H9 (cell line): ENCODE data around the gene AKR1B15. TPM values are rescaled to one million over a fixed set of nuclear protein-coding genes. Genes with fewer than 3 reads are reported as not detected.

ENCODE experiments used
- DNase-seq: peaks from one replicate; pipeline ENCODE4 v3.0.0-alpha.2; 2017
- H2AFZ ChIP-seq: one replicate; pipeline ENCODE4 v1.6.1; 2013; ENCODE audit warnings: mild to moderate bottlenecking, low read length, control low read depth, moderate library complexity
- H2AK5ac ChIP-seq: 2 replicates; pipeline ENCODE4 v1.6.1; 2013; ENCODE audit warnings: low read length, control low read depth, mixed read lengths; ENCODE audit not compliant: insufficient read length
- H2BK120ac ChIP-seq: one replicate; pipeline ENCODE4 v1.6.1; 2013; ENCODE audit warnings: low read depth, mild to moderate bottlenecking, low read length, control low read depth, inconsistent platforms; ENCODE audit not compliant: poor library complexity, severe bottlenecking
- H2BK12ac ChIP-seq: 2 replicates; pipeline ENCODE4 v1.6.1; 2013; ENCODE audit warnings: low read length, control low read depth, mixed read lengths, low read depth; ENCODE audit not compliant: insufficient read length
- H2BK15ac ChIP-seq: 2 replicates; pipeline ENCODE4 v1.6.1; 2013; ENCODE audit warnings: low read depth, low read length, control low read depth
- H2BK20ac ChIP-seq: one replicate; pipeline ENCODE4 v1.6.1; 2013; ENCODE audit warnings: low read depth, mild to moderate bottlenecking, low read length, control low read depth, inconsistent platforms; ENCODE audit not compliant: poor library complexity, severe bottlenecking
- H2BK5ac ChIP-seq: 2 replicates; pipeline ENCODE4 v1.6.1; 2013; ENCODE audit warnings: low read length, control low read depth, mixed read lengths; ENCODE audit not compliant: insufficient read length
- H3K14ac ChIP-seq: 2 replicates; pipeline ENCODE4 v1.6.1; 2013; ENCODE audit warnings: low read length, control low read depth; ENCODE audit not compliant: insufficient read depth
- H3K18ac ChIP-seq: 2 replicates; pipeline ENCODE4 v1.6.1; 2013; ENCODE audit warnings: low read depth, mild to moderate bottlenecking, mixed read lengths, low read length, control low read depth; ENCODE audit not compliant: insufficient read length
- H3K23ac ChIP-seq: 2 replicates; pipeline ENCODE4 v1.6.1; 2013; ENCODE audit warnings: low read length, control low read depth, mixed read lengths, low read depth; ENCODE audit not compliant: insufficient read length
- H3K23me2 ChIP-seq: 2 replicates; pipeline ENCODE4 v1.6.1; 2013; ENCODE audit warnings: low read depth, mild to moderate bottlenecking, mixed read lengths, low read length, control low read depth; ENCODE audit not compliant: insufficient read length, poor library complexity, severe bottlenecking
- H3K27ac ChIP-seq: 2 replicates; pipeline ENCODE4 v1.5.1; 2013; ENCODE audit warnings: low read length, control low read depth, mixed read lengths, low read depth; ENCODE audit not compliant: insufficient read length
- H3K27me3 ChIP-seq: 2 replicates; pipeline ENCODE4 v1.6.1; 2013; ENCODE audit warnings: low read length, control low read depth, inconsistent platforms; ENCODE audit not compliant: insufficient read depth
- H3K4ac ChIP-seq: 2 replicates; pipeline ENCODE4 v1.6.1; 2013; ENCODE audit warnings: low read depth, mild to moderate bottlenecking, control low read depth, inconsistent platforms, low read length, moderate library complexity
- H3K4me1 ChIP-seq: 2 replicates; pipeline ENCODE4 v1.6.1; 2013; ENCODE audit warnings: low read length, control low read depth, inconsistent platforms; ENCODE audit not compliant: insufficient read depth
- H3K4me2 ChIP-seq: 2 replicates; pipeline ENCODE4 v1.6.1; 2013; ENCODE audit warnings: low read length, control low read depth, mixed read lengths; ENCODE audit not compliant: insufficient read length, insufficient read depth
- H3K56ac ChIP-seq: 2 replicates; pipeline ENCODE4 v1.6.1; 2013; ENCODE audit warnings: low read depth, mild to moderate bottlenecking, mixed read lengths, low read length, control low read depth; ENCODE audit not compliant: insufficient read length
- H3K79me1 ChIP-seq: 2 replicates; pipeline ENCODE4 v1.6.1; 2013; ENCODE audit warnings: low read depth, mild to moderate bottlenecking, moderate library complexity, low read length, control low read depth, inconsistent platforms; ENCODE audit not compliant: insufficient read depth, poor library complexity, severe bottlenecking
- H3K79me2 ChIP-seq: 2 replicates; pipeline ENCODE4 v1.6.1; 2013; ENCODE audit warnings: low read length, control low read depth, inconsistent platforms; ENCODE audit not compliant: insufficient read depth
- H3K9ac ChIP-seq: 2 replicates; pipeline ENCODE4 v1.6.1; 2013; ENCODE audit warnings: low read length, control low read depth, mixed read lengths; ENCODE audit not compliant: insufficient read length; ENCODE audit errors: extremely low read depth
- H3K9me3 ChIP-seq: one replicate; pipeline ENCODE4 v1.6.1; 2013; ENCODE audit warnings: low read depth, low read length, inconsistent platforms; ENCODE audit not compliant: control insufficient read depth
- H3T11ph ChIP-seq: one replicate; pipeline ENCODE4 v1.6.1; 2013; ENCODE audit warnings: mild to moderate bottlenecking, low read length, control low read depth, inconsistent platforms
- H4K20me1 ChIP-seq: one replicate; pipeline ENCODE4 v1.6.1; 2013; ENCODE audit not compliant: control insufficient read depth, insufficient read length, insufficient read depth
- H4K5ac ChIP-seq: 2 replicates; pipeline ENCODE4 v1.6.1; 2013; ENCODE audit warnings: low read depth, mild to moderate bottlenecking, mixed read lengths, low read length, control low read depth; ENCODE audit not compliant: insufficient read length
- H4K8ac ChIP-seq: replicated peaks from 2 replicates; pipeline ENCODE4 v1.6.1; 2013; ENCODE audit warnings: low read length, control low read depth, mixed read lengths, low read depth; ENCODE audit not compliant: insufficient read length
- H4K91ac ChIP-seq: 2 replicates; pipeline ENCODE4 v1.6.1; 2013; ENCODE audit warnings: low read depth, mild to moderate bottlenecking, moderate library complexity, mixed read lengths, low read length, control low read depth; ENCODE audit not compliant: insufficient read length
- H3K27ac Mint-ChIP-seq, 3 experiments: 2 replicates in 2 of 3; 3 replicates in 1 of 3; pipeline ENCODE4 v1.8.0; 2020 to 2021; ENCODE audit warnings: mixed read lengths in 3 of 3, mild to moderate bottlenecking in 1 of 3, moderate library complexity in 1 of 3
- H3K27me3 Mint-ChIP-seq: 2 replicates; pipeline ENCODE4 v1.8.0; 2021; ENCODE audit warnings: low read depth, mild to moderate bottlenecking, moderate library complexity, mixed read lengths
- H3K36me3 Mint-ChIP-seq, 3 experiments: 2 replicates in 2 of 3; 3 replicates in 1 of 3; pipeline ENCODE4 v1.8.0; 2020 to 2021; ENCODE audit warnings: low read depth in 3 of 3, mixed read lengths in 3 of 3; ENCODE audit not compliant: insufficient read depth in 1 of 3
- H3K4me1 Mint-ChIP-seq, 2 experiments: 2 replicates each; pipeline ENCODE4 v1.8.0; 2020; ENCODE audit warnings: mixed read lengths in 2 of 2
- H3K4me3 Mint-ChIP-seq, 2 experiments: 2 replicates in 1 of 2; 3 replicates in 1 of 2; pipeline ENCODE4 v1.8.0; 2020 to 2021; ENCODE audit warnings: mild to moderate bottlenecking in 2 of 2, mixed read lengths in 2 of 2, moderate library complexity in 1 of 2
- H3K9me3 Mint-ChIP-seq, 2 experiments: 2 replicates in 1 of 2; 3 replicates in 1 of 2; pipeline ENCODE4 v1.8.0; 2020; ENCODE audit warnings: mild to moderate bottlenecking in 2 of 2, mixed read lengths in 2 of 2, moderate library complexity in 1 of 2
- WGBS: extraction: QIAGEN DNeasy Blood & Tissue Kit; methylation state at CpG from one replicate; pipeline ENCODE4 v1.1.7; 2013; ENCODE audit warnings: missing lambda C conversion rate, low lambda C conversion rate, mixed read lengths; ENCODE audit not compliant: insufficient read length; ENCODE audit errors: extremely low coverage; 5-methylcytosine and 5-hydroxymethylcytosine counted together
- total RNA-seq: library from RNA; stranded (reverse); gene quantifications from 2 replicates; pipeline ENCODE4 v1.2.1, GENCODE V29; 2021
- TF ChIP-seq, protein P1 (sequence below): fragments of 200-600 bp; sonication (generic); conservative IDR thresholded peaks from 3 replicates; pipeline ENCODE4 v1.8.0; 2021; ENCODE audit warnings: antibody characterized with exemption, mild to moderate bottlenecking

The AKR1B15 gene
- total RNA-seq, 1 experiment from 2014 or later = not detected

DNA sequence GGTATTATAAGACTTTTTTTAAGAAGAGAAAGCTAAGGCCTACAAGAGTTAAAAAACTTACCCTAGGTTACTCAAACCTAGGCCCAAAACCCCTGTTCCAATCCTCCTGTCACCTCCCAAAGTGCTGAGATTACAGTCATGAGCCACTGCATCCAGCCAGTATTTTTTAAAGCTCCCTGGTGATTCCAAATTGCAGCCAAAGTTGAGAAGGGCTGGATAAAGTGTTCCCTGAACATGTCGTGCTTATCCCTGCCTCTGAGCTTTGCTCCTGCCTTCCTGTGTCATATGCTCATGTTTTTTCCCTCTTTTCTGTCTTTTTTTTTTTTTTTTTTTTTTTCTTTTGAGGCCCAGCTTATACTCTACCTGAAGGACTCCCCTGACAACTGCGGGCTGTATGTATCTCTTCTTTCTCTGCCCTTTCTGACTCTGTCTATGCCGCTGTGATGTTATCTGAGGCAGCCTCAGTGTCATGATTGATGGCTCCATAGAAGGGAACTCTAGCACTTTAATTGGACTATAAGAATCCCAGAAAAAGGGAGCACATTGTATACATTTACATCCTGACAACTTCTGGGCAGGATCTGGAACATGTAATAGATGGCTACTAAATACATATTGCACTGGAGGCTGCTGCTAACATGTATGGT, 13.5 kb upstream of the AKR1B15 start:
- Histone ChIP-seq H3K9ac (no peak overlapping the region), H3K14ac (no peak overlapping the region), H3K4ac (no peak overlapping the region), H3K4me1 (no peaks in the 10 kb centered on the region), H4K5ac (no peak overlapping the region), H2BK15ac (no peak overlapping the region), H3K79me1 (no peaks in the 10 kb centered on the region), H2BK12ac (no peak overlapping the region), H4K8ac (no peak overlapping the region), H3K23me2 (no peaks in the 10 kb centered on the region), H3K56ac (no peak overlapping the region), H2AK5ac (no peak overlapping the region), H4K91ac (no peak overlapping the region), H2BK20ac (no peak overlapping the region), H2BK120ac (no peak overlapping the region), H3K27me3 (no peaks in the 10 kb centered on the region), H3K4me2 (no peak overlapping the region), H4K20me1 (no peaks in the 10 kb centered on the region), H2AFZ (no peak overlapping the region), H3K18ac (no peak overlapping the region), H2BK5ac (no peak overlapping the region), H3K23ac (no peak overlapping the region), H3K9me3 (no peaks in the 10 kb centered on the region), H3K27ac (no peak overlapping the region), H3T11ph (no peak overlapping the region), H3K79me2 (no peaks in the 10 kb centered on the region)
- H3K9me3 Mint-ChIP-seq = no peaks in the 10 kb centered on the region
- H3K27ac Mint-ChIP-seq = no peak overlapping the region; a peak in 1 of 7 replicates
- no CpG with 5 or more reads among the region's 3 CpGs for WGBS
- no peak for DNase-seq
- TF ChIP-seq, protein P1, sequence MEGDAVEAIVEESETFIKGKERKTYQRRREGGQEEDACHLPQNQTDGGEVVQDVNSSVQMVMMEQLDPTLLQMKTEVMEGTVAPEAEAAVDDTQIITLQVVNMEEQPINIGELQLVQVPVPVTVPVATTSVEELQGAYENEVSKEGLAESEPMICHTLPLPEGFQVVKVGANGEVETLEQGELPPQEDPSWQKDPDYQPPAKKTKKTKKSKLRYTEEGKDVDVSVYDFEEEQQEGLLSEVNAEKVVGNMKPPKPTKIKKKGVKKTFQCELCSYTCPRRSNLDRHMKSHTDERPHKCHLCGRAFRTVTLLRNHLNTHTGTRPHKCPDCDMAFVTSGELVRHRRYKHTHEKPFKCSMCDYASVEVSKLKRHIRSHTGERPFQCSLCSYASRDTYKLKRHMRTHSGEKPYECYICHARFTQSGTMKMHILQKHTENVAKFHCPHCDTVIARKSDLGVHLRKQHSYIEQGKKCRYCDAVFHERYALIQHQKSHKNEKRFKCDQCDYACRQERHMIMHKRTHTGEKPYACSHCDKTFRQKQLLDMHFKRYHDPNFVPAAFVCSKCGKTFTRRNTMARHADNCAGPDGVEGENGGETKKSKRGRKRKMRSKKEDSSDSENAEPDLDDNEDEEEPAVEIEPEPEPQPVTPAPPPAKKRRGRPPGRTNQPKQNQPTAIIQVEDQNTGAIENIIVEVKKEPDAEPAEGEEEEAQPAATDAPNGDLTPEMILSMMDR = no peak
- no peak overlapping the region for H3K4me3 Mint-ChIP-seq
- peaks cover 4% of the 10 kb centered on the region; the same call in 1 of the 2 replicates for H3K27me3 Mint-ChIP-seq
- 0 out of 4 replicates have a peak, but pooled peaks cover 0 to 4% of the 10 kb centered on the region in 2 experiments for H3K4me1 Mint-ChIP-seq
- no peaks in the 10 kb centered on the region for H3K36me3 Mint-ChIP-seq
